ENCODE results near the gene SLC10A7. TPM values are rescaled to one million over a fixed set of nuclear protein-coding genes. Genes with fewer than 3 reads are reported as not detected.

SLC10A7 gene
- total and polyA plus RNA-seq, 12 donors = 1.7 to 27.5 (median 13.0) TPM

- WGBS, 4 donors = 82 to 91% (median 88%) methylated on average over 5 of the region's 5 CpGs
- Histone ChIP-seq H3K9me3 (replicated peaks in 1 of 3) (no peaks in the 10 kb centered on the region), H3K4me1 (replicated peaks in 1 of 2) (no peaks in the 10 kb centered on the region), H3K27me3 (no peaks in the 10 kb centered on the region), H3K27ac (no peak within 1 kb of the TSS), H3K36me3 (replicated peaks in 1 of 2) (no peaks in the 10 kb centered on the region), H3K4me3 (no peak within 1 kb of the TSS)
- DNase-seq = no peak
- no peak for TF ChIP-seq POLR2A (IDR thresholded peaks at IDR 0.05)
- TF ChIP-seq, protein P1, sequence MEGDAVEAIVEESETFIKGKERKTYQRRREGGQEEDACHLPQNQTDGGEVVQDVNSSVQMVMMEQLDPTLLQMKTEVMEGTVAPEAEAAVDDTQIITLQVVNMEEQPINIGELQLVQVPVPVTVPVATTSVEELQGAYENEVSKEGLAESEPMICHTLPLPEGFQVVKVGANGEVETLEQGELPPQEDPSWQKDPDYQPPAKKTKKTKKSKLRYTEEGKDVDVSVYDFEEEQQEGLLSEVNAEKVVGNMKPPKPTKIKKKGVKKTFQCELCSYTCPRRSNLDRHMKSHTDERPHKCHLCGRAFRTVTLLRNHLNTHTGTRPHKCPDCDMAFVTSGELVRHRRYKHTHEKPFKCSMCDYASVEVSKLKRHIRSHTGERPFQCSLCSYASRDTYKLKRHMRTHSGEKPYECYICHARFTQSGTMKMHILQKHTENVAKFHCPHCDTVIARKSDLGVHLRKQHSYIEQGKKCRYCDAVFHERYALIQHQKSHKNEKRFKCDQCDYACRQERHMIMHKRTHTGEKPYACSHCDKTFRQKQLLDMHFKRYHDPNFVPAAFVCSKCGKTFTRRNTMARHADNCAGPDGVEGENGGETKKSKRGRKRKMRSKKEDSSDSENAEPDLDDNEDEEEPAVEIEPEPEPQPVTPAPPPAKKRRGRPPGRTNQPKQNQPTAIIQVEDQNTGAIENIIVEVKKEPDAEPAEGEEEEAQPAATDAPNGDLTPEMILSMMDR (IDR thresholded peaks at IDR 0.05) = no peak
- intact Hi-C loops (cut with DNase I) = no loop called here
Observed at GRCh38 chr4:146214238-146214637, 307.5 kb downstream of the SLC10A7 start, which contains the start of gene REELD1. Gene REELD1 (plus strand): TSS chr4:146214538. CDS start chr4:146216953, 2,415 bp downstream.

DNA sequence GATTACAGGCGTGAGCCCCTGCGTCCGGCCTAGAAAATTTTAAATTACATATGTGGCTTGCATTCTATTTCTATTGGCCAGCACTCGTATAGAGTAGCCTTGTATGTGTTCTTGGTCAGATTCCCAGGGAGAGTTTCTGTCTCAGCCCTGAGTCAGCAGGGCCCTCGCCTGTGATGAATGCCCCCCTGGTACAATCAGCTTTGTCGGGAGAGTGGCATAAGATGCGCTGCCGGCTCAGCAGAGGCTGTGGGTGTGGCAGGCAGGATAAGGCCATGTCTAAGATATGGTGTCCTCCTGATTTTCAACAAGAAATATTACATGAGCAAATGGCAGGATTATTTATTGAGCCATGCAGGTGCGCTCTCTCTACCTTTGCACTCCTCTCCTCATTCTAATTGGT lies 309.0 kb downstream of the SLC10A7 start:
- Histone ChIP-seq H3K9me3 (replicated peaks in 1 of 3) (no peaks in the 10 kb centered on the region), H3K36me3 (replicated peaks in 1 of 2) (no peaks in the 10 kb centered on the region), H3K27me3 (no peaks in the 10 kb centered on the region), H3K27ac (no peak overlapping the region), H3K4me1 (replicated peaks in 1 of 2) (no peaks in the 10 kb centered on the region), H3K4me3 (no peak overlapping the region)
- intact Hi-C loops (cut with DNase I) = no loop called here
- no peak for DNase-seq
- WGBS, 4 donors = 67 to 89% (median 75%) methylated on average over 9 of the region's 9 CpGs
- TF ChIP-seq, protein P1 (IDR thresholded peaks at IDR 0.05) = no peak
- TF ChIP-seq POLR2A (IDR thresholded peaks at IDR 0.05) = no peak

DNA sequence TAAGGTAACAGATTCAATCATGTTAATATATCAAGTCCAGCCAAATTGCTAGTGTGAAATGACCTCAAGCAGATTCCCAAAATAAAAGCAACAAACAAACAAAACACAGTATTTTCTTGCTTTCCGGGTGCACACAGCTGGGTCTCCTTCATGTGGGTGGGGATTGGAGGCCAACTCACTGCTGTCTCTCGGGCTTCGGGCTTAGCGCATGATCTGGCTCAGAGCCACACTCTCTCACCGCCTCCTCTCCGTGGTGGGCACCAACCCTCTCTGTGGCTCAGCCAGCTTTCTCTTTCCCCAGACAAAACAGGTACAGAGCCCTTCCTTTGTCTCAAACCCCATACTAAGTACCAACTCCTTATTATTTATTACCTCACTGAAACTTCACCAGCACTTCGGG lies 310.3 kb downstream of the SLC10A7 start:
- 51 to 73% (median 64%) methylated on average over 7 of the region's 7 CpGs for WGBS, 4 donors
- no peak overlapping the region for H3K27ac ChIP-seq
- H3K27me3 ChIP-seq = no peaks in the 10 kb centered on the region
- TF ChIP-seq, protein P1 (IDR thresholded peaks at IDR 0.05) = no peak
- no peak for TF ChIP-seq POLR2A (IDR thresholded peaks at IDR 0.05)
- no peak for DNase-seq
- intact Hi-C loops (cut with DNase I) = no loop called here
- no peaks in the 10 kb centered on the region for H3K4me1 ChIP-seq (replicated peaks in 1 of 2)
- no peak overlapping the region for H3K4me3 ChIP-seq
- no peaks in the 10 kb centered on the region for H3K36me3 ChIP-seq (replicated peaks in 1 of 2)
- H3K9me3 ChIP-seq (replicated peaks in 1 of 3) = no peaks in the 10 kb centered on the region

DNA sequence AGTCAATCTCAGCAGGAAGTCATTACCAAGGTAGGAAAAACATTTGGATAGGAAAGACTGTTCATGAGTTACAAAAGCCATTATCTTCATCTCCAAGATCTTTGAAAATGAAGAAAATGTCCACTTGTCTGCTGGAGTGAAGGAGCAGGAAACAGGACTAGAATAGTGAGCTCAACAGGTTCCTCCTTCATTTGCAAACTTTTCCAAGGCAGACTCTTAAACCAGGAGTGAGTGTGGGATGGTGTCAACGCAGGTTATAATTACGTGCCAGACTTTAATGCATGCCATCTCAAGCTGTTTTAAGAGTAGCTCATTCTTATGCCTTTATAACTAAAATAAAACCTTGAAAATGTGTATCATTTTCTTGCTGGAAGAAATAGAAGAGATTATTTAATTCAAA lies 310.9 kb downstream of the SLC10A7 start:
- Histone ChIP-seq H3K36me3 (replicated peaks in 1 of 2) (no peaks in the 10 kb centered on the region), H3K27me3 (no peaks in the 10 kb centered on the region), H3K27ac (no peak overlapping the region), H3K4me1 (replicated peaks in 1 of 2) (no peaks in the 10 kb centered on the region), H3K9me3 (replicated peaks in 1 of 3) (no peaks in the 10 kb centered on the region), H3K4me3 (no peak overlapping the region)
- WGBS, 4 donors = 56 to 90% (median 79%) methylated on average over 2 of the region's 2 CpGs
- intact Hi-C loops (cut with DNase I) = no loop called here
- DNase-seq = no peak
- TF ChIP-seq, protein P1 (IDR thresholded peaks at IDR 0.05) = no peak
- TF ChIP-seq POLR2A (IDR thresholded peaks at IDR 0.05) = no peak

Data from adrenal gland (tissue), 12 donors.